ENCODE measurements around the gene SS18L1. TPM values are rescaled to one million over a fixed set of nuclear protein-coding genes. Genes with fewer than 3 reads are reported as not detected.
A peak's percentile ranks its signal among the peaks of the same experiment; 100 is the strongest.

The SS18L1 gene
- polyA plus RNA-seq, 1 of the 3 experiments (the other 2 are of a cell fraction) = 10.7 TPM

DNA sequence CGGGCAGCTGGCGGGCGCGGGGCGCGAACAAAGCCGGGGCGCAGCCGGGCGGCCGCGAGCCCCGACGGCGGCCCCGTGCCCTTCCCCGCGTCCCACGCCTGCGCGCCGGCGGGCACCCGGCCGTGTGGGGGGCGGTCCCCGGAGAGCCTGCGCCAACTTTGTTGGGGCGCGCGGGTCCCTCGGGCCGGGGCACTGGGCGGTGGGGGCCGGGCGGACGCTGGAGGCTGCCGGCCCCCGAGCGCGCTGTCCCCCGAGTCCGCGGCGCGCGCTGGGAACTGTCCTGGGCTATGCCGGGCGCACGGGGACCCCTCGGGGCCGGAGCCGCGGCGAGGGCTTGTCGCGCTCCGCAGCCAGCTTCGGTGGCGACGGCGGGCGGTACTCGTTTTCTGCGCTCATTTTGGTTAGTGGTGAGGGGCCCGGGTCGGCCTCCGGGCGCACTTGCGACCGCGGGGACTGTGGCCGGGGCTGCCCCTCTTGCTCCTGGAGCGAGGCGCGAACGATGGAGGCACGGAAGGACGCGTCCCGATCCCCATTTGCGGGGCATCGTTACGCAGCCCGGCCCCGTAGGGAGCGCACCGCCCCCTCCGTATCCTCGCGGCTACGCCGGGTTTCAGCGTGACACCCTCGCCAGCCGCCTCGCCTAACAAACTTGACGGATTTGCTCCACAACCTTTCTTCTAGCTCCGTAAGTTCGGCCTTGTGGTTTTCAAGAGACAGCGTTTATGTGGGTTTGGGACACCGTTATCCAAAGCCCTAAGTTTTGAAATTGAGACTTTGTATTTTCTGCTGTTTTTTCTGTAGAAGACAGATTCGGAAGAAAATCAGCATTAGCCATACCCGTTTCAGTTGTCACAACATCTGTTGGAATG lies 622 bp downstream of the SS18L1 start (continued):
- TF ChIP-seq GABPA (IDR thresholded peaks at IDR 0.05; ENCODE audit: low read depth) (no peak), TEAD4 (IDR thresholded peaks at IDR 0.05; ENCODE audit: borderline replicate concordance, insufficient read depth) (no peak), EZH2phosphoT487 (IDR thresholded peaks at IDR 0.05; ENCODE audit: borderline replicate concordance, low read depth) (no peak), GATA2 (CRISPR knock-in tag; IDR thresholded peaks at IDR 0.05) (no peak), FOXM1 (IDR thresholded peaks at IDR 0.05; ENCODE audit: low read depth) (no peak), EP300 (IDR thresholded peaks at IDR 0.05; ENCODE audit: borderline replicate concordance in 1 of 2, low read depth in 1 of 2, low read length in 1 of 2) (no peak), RAD21 (IDR thresholded peaks at IDR 0.05; ENCODE audit: low read length) (no peak; the same call in 1 of the 2 replicates), MAX (IDR thresholded peaks at IDR 0.05; ENCODE audit: low read depth) (peak; percentile 86), NRF1 (IDR thresholded peaks at IDR 0.05; ENCODE audit: low read depth, low read length) (no peak)
- TF ChIP-seq, protein P1, sequence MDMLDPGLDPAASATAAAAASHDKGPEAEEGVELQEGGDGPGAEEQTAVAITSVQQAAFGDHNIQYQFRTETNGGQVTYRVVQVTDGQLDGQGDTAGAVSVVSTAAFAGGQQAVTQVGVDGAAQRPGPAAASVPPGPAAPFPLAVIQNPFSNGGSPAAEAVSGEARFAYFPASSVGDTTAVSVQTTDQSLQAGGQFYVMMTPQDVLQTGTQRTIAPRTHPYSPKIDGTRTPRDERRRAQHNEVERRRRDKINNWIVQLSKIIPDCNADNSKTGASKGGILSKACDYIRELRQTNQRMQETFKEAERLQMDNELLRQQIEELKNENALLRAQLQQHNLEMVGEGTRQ (IDR thresholded peaks at IDR 0.05; ENCODE audit: borderline replicate concordance, low read depth, low read length) = no peak
- TF ChIP-seq, protein P2, sequence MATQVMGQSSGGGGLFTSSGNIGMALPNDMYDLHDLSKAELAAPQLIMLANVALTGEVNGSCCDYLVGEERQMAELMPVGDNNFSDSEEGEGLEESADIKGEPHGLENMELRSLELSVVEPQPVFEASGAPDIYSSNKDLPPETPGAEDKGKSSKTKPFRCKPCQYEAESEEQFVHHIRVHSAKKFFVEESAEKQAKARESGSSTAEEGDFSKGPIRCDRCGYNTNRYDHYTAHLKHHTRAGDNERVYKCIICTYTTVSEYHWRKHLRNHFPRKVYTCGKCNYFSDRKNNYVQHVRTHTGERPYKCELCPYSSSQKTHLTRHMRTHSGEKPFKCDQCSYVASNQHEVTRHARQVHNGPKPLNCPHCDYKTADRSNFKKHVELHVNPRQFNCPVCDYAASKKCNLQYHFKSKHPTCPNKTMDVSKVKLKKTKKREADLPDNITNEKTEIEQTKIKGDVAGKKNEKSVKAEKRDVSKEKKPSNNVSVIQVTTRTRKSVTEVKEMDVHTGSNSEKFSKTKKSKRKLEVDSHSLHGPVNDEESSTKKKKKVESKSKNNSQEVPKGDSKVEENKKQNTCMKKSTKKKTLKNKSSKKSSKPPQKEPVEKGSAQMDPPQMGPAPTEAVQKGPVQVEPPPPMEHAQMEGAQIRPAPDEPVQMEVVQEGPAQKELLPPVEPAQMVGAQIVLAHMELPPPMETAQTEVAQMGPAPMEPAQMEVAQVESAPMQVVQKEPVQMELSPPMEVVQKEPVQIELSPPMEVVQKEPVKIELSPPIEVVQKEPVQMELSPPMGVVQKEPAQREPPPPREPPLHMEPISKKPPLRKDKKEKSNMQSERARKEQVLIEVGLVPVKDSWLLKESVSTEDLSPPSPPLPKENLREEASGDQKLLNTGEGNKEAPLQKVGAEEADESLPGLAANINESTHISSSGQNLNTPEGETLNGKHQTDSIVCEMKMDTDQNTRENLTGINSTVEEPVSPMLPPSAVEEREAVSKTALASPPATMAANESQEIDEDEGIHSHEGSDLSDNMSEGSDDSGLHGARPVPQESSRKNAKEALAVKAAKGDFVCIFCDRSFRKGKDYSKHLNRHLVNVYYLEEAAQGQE (IDR thresholded peaks at IDR 0.05; ENCODE audit: low read depth, low read length) = no peak
- TF ChIP-seq, protein P3, sequence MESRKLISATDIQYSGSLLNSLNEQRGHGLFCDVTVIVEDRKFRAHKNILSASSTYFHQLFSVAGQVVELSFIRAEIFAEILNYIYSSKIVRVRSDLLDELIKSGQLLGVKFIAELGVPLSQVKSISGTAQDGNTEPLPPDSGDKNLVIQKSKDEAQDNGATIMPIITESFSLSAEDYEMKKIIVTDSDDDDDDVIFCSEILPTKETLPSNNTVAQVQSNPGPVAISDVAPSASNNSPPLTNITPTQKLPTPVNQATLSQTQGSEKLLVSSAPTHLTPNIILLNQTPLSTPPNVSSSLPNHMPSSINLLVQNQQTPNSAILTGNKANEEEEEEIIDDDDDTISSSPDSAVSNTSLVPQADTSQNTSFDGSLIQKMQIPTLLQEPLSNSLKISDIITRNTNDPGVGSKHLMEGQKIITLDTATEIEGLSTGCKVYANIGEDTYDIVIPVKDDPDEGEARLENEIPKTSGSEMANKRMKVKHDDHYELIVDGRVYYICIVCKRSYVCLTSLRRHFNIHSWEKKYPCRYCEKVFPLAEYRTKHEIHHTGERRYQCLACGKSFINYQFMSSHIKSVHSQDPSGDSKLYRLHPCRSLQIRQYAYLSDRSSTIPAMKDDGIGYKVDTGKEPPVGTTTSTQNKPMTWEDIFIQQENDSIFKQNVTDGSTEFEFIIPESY (IDR thresholded peaks at IDR 0.05; ENCODE audit: borderline replicate concordance, low read depth) = no peak

Measured in SK-N-SH (cell line).